Stimulated activated CD8-positive, alpha-beta memory T cell treated with anti-CD3 and anti-CD28 coated beads, Interleukin-4, amount 100 ng/mL, for 4 hours (primary cell): Measurements from ENCODE around the gene ARVCF.

ENCODE experiments used
- DNase-seq, 2 donors: peaks; one replicate each; pipeline ENCODE4 v3.0.0-alpha.2; 2020; ENCODE audit warnings: low read depth in 2 of 2, low spot score in 1 of 2

ARVCF gene

DNA sequence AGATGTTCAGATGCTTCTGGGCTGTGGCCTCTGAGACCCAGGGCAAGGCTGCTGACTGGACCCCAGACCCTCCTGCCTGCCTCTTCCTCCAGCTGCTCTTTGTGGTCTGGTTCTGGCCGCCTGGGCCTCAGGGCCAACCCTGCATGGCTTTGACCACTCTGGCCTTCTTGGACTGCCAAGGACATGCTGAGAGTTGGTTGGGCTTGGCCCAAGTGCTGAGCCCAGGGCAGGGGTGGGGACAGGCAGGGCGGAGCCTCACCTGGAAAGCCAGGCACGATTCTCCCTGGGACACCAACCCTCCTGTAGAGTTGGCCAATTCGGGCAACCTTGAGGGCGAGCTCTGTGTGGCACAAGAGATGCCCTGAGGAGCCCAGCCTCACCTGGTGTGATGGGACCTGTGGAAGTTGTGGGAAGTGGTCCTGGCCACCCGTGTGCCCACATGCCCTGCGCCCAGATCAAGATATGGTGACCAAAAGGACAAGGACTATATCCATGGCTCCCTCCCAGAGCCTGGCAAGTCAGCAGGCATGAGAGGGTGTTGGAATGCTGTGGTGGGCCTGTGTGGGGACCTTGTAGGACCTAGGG is 15.9 kb upstream of the ARVCF start:
- no peak for DNase-seq

DNA sequence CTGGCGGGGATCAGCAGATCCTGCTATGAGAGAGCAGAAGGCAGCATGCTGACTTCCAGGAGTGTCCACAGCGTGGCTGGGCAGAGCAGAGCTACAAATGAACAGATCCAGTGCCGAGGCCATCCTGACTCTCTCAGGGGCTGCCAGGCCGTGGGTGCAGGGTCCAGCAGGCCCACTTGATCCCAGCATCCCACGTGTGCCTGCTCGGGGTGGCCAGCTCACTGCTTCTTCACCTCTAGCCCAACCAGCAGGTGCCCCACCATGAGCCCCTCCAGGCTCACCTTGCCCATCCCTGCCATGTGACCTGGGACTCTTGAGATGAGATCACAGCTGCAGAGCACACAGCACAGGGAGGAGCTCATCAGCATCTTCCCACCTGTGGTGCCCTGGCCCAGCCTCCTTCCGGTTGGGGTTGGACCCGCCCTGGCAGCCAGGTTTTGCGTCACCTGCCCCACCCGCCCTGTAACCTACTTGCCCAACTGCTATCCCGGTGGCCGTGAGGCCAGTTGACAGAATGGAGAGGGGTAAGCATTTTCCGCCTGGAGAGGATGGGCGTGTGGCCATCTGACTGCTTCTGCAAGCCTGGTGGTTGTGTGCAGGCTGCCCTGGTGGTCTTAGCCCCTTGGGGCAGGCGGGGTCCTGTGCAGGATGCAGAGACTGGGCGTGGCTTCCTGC is 15.2 kb upstream of the ARVCF start:
- DNase-seq: no peak

DNA sequence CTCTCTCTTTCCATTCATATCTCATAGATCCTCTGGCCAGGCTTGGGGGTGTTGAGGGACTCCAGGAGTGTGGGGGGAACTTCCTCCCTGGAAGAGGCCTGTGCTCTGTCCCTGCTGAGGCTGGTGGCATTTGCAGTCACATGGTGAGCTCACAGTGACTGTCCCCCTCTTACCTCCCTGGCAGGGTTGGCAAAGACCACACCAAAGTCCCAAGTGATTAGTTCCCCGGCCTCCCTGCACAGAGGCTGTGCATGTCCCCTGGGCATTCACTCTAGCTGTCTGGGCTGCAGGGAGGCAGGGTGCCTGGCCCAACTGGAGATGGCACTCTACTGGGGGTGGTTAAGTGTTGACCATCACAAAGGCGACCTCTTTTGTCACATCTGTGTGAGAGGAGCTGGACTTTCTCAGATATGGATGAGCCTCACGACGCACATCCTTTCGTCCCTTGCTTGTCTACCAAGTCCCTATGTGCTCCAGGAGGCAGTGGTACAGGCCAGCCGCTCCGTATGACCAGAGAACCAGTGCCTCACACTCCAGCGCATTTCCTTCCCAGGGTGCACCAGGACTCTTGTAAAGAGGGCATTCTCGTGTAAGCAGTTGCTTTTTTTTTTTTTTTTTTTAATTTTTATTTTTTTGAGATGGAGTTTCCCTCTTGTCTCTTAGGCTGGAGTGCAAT is 13.1 kb upstream of the ARVCF start:
- DNase-seq: no peak

DNA sequence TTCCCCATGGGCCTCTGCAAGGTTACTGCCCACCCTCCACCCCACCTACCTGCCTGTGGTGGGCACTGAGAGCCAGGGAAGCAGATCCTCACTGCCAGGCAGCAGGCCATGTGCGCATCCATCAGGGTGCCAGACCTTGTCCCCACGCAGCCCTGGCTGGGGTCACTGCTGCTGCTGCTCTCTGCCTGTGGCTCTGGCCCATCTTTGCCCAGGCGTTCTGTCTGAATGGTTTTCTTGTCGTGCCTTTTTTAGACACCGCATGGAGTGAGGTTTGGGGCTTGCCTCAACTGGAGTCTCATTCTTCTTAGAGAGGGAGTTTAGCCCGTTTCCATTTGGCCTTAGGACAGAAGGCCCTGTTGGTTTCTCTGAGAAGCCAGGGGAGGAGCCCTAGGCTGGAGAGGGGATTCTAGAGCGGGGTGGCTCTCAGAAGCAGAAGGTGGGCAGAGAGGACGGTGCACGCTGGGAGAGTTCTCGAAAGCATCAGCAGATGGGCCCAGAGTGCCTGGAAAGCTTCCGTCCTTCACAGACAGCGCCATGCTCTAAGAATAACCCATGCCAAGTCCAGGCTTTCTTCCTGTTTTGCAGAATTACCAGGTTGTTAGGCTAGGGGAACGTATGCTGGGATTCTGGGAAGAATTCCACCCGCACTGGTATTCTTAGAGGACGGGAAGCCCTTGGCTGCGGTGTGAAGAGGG is 12.4 kb upstream of the ARVCF start:
- DNase-seq: no peak

DNA sequence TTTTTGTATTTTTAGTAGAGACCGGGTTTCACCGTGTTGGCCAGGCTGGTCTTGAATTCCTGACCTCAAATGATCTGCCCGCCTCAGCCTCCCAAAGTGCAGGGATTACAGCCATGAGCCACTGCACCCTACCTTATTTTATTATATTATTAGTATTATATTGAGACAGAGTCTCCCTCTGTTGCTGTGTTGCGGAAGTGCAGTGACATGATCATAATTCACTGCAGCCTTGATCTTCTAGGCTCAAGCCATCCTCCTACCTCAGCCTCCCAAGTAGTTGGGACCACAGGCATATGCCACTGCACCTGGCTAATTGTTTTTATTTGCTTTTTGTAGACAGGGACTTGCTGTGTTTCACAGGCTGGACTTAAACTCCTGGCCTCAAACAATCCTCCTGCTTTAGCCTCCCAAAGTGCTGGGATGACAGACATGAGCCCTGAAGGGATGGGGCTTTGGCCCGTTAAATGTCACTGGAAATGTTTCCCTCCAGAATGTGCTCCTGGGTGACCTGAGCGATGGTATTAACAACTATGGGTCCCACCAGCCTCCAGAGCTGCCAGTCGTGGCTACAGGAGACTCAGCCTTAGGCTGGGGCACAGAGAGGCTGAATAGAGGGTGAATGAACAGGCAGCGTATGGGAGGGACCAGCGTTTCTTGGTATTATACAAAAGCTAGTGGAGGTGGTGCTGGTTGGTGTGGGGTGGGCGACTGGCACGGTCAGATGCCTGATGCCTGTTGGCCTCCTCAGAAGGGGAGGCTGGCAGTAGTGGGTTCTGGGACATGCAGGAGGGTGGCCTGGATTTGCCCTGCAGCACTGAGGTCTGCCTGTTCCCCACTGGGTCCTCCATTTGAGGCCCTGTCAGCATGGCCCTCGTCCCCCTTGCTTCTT is 11.6 kb upstream of the ARVCF start:
- DNase-seq: no peak

DNA sequence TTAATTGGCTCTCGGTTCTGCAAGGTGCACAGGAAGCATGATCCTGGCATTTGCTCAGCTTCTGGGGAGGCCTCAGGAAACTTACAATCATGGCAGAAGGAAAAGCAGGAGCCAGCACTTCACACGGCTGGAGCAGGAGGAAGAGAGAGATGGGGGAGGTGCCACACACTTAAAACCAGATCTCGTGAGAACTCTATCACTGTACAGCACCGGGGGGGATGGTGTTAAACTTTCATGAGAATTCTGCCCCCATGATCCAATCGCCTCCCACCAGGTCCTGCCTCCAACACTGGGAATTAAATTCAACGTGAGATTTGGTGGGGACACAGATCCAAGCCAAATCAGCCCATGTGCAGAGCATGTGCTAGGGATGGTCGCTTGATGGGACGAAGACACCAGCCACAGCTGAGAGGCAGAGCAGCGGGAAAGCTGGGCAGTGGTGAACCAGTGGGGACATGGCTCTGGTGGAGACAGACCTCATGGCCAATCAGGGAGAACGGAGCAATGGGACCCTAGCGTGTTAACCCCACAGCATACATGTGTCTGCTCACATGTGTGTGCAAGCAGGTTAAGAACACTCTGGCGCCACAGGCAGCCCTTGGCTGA is 10.5 kb upstream of the ARVCF start:
- DNase-seq: no peak

DNA sequence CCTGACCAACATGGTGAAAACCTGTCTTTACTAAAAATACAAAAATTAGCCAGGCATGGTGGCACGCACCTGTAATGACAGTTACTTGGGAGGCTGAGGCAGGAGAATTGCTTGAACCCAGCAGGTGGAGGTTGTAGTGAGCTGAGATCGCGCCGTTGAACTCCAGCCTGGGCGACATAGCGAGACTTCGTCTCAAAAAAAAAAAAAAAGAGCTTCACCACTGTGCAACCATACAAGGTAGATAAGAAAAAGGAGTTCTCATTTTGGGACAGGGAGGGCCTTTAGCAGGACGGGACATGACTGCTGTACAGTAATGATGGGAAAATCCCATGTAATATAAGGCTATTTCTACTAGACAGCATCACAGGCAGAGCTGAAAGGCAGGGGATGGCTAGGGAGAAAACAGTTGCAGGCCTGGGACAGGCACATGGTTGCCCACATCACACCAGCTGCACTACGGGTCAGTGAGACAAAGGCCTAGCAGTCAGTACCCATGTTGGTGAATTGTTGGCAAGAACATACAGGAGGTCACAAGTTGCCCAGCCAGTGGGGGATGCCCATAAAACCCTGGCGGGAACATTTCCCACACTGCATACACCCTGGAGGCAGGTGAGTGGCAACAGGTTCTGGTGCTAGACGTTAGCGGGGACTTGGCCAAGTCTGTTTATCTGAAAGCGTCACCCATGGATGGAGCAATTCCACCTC is 9.7 kb upstream of the ARVCF start:
- DNase-seq: no peak

DNA sequence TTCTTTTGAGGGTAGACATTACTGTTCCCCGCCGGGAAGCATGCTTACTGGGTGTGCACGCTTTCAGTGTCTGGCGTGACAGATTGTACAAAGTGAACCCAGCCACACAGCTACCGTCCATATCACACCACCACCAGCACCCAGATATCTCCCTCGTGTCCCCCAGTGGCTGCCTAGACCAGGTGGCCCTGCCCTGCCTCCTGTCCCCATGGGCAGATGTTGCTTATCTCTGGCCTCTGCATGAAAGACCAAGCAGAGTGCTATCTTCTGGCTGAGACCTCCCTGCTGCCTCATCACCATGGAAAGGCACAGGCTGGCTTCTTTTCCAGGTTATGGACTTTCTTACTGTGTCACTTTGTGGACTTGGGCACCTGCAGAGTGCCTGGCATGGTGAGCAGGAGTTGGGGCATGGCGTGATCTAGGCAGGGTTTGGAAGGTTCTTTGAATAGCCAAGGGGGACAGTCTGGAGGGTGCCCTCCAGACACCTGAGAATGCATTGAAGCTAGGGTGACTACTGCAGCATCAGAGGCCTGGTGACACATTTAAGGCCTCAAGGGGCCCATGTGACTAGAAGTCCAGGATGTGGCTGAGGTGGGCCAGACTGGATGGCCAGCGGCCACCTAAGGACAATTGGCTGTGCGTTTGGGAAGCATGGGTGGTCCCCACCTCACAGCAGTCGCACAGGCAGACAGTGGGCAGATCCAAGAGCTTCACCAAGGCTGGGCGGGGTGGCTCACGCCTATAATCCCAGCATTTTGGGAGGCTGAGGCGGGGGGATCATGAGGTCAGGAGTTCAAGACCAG is 9.0 kb upstream of the ARVCF start:
- DNase-seq: no peak

DNA sequence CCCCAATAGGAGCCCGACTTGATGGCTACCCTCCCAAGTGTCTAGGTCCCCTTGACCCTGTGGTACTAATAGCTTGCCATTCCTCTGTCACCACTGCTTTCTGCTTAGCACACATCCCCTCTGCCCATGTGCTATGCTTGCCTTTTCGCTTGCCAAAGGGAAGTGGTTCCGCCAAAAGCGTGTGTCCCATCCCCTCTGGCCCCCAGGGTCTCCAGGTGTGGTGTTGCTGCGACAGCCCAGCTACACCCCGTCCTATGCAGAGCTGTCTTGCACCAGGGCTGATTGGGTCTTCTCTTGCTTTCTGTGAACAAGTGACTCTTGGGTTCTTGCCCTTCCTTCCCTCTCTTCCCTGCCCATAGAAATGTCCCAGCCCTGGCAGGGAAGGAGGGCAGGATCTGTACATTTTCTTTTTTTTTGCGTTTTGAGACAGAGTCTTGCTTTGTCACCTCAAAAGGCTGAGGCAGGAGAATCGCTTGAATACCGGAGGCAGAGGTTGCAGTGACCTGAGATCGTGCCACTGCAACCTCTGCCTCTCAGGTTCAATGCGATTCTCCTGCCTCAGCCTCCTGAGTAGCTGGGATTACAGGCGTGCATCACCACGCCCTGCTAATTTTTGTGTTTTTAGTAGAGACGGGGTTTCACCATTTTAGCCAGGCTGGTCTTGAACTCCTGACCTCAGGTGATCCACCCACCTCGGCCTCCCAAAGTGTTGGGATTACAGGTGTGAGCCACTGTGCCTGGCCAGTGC is 8.2 kb upstream of the ARVCF start:
- no peak for DNase-seq

DNA sequence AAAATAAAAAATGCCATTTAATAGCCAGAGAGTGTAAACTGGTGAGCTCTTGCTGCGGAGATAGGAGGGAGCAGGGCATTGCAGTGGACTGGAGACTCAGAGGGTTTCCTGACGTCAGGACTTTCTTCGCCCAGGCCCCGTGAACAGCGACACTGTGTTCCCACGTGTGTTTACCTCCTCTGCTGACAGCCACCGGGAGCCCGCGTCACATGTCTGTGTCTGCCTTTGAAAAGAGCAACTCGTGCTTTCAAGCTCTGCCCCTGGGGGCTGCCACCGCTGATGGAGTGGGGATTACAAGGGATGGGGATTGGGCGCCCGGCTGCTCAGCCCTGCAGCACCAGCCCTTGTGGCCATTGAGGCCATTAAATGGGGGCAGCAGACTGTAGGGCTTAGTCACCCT is 7.6 kb upstream of the ARVCF start:
- no peak for DNase-seq

DNA sequence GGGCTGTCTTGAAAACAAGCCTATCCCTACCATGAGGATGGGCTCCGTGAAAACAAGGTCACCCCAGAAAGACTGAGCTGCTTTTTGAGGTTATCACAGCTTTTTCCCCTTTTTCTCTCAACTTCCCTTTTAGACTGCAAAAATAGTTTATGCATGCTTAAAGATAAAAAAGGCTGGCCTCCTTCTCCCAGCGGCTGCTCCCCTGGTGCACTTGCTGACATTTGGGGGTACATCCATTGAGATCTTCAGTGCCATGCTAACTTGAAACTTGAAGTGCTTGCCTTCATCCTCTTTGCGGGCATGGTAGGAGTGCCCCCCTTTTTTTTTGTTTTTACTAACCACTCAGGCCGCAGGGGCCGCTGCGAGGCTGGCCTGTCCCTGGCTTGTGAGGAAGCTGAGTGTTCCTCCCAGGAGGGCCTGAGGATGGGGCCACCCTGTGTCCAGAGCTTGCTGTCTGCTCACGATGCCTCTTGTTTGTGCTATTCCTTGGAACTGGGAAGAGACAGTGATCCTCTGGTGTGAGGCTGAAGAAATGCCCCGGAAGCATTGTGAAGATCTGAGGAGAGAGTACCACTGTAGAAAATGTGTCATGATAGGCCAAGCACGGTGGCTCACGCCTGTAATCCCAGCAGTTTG is 6.5 kb upstream of the ARVCF start:
- DNase-seq: no peak

DNA sequence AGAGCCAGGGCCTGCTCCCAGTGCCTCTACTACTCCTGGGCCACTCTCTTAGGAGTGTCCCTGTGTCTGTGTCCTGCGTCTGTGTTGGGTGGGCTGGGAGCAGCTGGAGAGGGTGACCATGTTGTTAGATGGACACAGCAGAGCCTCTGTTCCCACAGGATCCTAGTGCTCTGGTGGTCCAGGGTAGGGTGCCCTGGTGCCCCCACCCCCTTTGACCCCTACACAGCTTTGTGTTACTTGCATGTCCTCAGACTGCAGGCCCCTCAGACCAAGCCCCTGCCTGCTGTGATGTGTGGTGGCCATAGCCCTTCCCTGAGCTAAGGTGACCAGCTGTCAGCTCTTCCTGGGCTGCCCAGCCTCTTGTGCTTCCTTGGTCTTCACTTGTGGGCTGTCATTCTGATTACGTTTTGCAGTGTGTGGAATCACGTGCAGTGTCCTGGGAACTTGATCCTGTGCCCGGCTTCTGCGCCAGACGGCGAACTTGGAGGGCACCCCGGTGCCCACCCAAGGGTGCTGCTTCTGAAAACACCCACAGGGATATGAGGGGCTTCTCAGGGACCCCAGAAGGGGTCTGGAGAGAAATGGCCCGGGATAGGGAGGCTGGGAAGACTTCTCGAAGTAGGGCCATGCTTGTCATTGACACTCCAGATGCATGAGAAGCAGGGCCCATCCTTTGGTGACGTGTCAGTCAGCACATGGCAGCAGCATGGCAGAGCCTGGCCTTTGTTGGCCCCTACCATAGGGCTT is 5.8 kb upstream of the ARVCF start:
- no peak for DNase-seq

DNA sequence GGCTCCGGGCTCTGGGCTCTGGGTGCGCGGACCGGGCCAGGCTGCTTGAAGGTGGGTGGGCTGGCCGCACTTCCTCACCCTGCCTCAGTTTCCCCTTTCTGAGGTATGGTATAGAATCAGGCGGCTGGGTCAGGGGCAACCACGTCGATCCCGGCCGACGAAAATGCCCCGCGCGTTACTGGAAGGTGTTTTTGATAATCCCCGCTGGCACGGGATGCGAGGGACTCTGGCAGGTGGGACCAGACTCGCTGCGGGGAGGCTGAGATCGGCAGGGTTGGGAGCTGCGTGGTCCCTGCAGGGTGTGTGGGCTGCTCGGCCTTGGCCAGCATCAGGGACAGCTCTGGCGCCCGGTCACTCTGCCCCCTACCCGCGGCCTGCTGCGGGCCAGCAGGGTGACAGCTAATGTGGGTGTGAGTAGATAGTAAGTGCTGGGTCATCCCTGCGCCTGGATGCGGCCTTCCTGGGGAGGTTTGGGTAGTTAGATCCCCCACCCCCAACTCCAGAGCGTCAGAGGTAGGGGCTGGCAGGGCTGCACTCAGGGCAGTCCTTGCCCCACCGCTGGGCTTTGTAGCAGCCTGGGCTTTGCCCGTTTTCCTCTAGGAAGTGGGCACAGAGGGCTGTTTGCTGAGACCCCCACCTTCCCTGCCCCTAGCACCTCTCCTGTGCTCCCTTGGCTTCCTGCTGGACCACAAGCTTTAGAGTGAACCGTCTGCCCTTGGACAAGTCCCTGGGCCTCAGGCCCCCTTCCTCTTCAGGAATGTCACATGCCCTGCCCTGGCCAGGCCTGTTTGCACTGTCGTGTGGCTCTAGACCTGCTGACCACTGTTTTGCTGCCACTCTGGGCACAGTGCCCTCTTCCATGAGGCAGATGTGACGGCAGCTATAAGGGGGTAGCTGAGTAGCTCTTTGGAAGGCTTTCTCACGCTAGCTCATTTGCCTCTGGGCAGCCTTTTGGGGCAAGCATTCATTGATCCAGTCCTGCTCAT is 4.9 kb upstream of the ARVCF start:
- DNase-seq: no peak

DNA sequence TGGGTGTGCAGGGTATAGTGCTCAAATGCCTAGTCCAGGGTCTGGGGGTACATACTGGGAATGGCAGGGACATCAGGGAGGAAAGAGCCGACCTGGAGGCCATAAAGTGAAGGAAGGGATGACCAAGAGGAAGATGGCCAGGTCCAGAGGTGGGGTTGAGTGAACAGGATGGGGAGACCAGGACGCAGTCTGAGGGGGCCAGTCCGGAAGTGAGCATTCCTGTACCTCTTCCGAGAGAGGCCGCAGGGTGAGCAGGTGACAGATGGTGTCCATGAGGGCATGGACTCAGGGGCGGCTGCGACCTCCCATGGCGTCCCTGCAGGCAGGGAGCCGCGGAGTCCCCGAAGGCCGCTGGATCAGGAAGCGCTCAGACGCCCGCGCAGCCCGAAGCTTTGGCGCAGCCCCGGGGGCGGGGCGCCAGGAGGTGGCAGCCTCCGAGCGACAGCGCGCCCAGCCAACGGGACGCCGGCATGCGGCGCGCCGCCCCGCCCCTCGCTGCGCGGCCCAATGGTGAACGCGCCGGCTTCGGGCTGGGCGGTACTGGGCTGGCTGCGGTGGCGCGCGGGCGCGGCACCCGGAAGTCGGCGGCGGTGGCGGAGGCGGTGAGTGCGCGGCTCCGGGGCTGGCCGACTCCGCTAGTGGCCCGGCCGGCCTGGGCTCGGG is 4.0 kb upstream of the ARVCF start, which contains the start of gene TANGO2:
TANGO2 (plus strand) TSS at position 578 of the 663 bp plus-strand sequence. CDS start 15,689 bp downstream, outside the sequence.
- DNase-seq: peak; percentile 71 to 83
